SH-SY5Y (cell line): ENCODE data around the gene ACTRT2.

Experiments
- GATA2 ChIP-seq: IDR thresholded peaks from 2 replicates; pipeline ENCODE4 v1.6.1; 2011; ENCODE audit warnings: mild to moderate bottlenecking, low read depth, low read length
- GATA3 ChIP-seq: IDR thresholded peaks from 2 replicates; pipeline ENCODE4 v1.6.1; 2011; ENCODE audit warnings: low read depth, mild to moderate bottlenecking, low read length, moderate library complexity

GRCh38 chr1:3037281-3038040, 16.2 kb downstream of the ACTRT2 start:
- TF ChIP-seq GATA2 (no peak), GATA3 (no peak)
